RWPE1 (cell line): Measurements from ENCODE around the gene CYGB.

Source experiments
- CTCF ChIA-PET: fragments of 350-600 bp; sonication (Branson Sonifier 250); formaldehyde crosslinking; extraction: SDS; loops from one replicate; lab custom pipeline; 2021; lab: Yijun Ruan, JAX
- POLR2A ChIA-PET: fragments of 400-600 bp; formaldehyde crosslinking; extraction: SDS; loops from one replicate; lab custom pipeline; 2020; ENCODE audit warnings: antibody characterized with exemption; ENCODE audit not compliant: low non-redundant PET; lab: Yijun Ruan, JAX
- DNase-seq: peaks from one replicate; pipeline ENCODE4 v3.0.0; 2012; ENCODE audit warnings: low spot score
- H3K27ac ChIP-seq: fragments of 450-650 bp; 2 replicates; pipeline ENCODE4 v1.5.1; 2017
- CTCF ChIP-seq: fragments of 450-650 bp; conservative IDR thresholded peaks from 2 replicates; pipeline ENCODE4 v1.5.1; 2017; ENCODE audit warnings: low read depth, mild to moderate bottlenecking

The CYGB gene

GRCh38 chr17:76539631-76540271, 2.2 kb upstream of the CYGB start, which contains the start of gene PRCD:
PRCD (plus strand) TSS chr17:76540044; CDS start chr17:76540142, 98 bp downstream.
- POLR2A ChIA-PET, result interaction anchor here (1.1 kb wide), 1 partner anchor 10 kb away, joined by 3 read pairs; no protein-coding TSS in a partner anchor
- no peak for DNase-seq
- H3K27ac ChIP-seq, result peak within 1 kb of the TSS; percentile 99
- TF ChIP-seq CTCF, result no peak
- CTCF ChIA-PET, result interaction anchor here (1.0 to 2.6 kb wide), 3 partner anchors 9 to 84 kb away, joined by 3 to 19 read pairs (median 6); no protein-coding TSS in a partner anchor

GRCh38 chr17:76538941-76539570, 1.5 kb upstream of the CYGB start:
- TF ChIP-seq CTCF, result no peak

GRCh38 chr17:76538281-76538931, 897 bp upstream of the CYGB start:
- no peak for TF ChIP-seq CTCF
- CTCF ChIA-PET, result interaction anchor here (0.5 to 0.6 kb wide), 4 partner anchors 28 to 166 kb away, joined by 3 to 4 read pairs (median 3); no protein-coding TSS in a partner anchor
- POLR2A ChIA-PET, result no interaction called here
- DNase-seq, result no peak
- H3K27ac ChIP-seq, result peak overlapping the region; percentile 99; the same call in 1 of the 2 replicates

More at GRCh38 chr17:76538941-76539570, 1.5 kb upstream of the CYGB start:
- ChIA-PET CTCF (interaction anchor here (0.6 to 2.6 kb wide), 3 partner anchors 16 to 154 kb away, joined by 3 to 19 read pairs (median 4); no protein-coding TSS in a partner anchor), POLR2A (no interaction called here)
- no peak for DNase-seq
- peak overlapping the region; percentile 99 for H3K27ac ChIP-seq

GRCh38 chr17:76537288-76537577, 276 bp downstream of the CYGB start:
- POLR2A ChIA-PET, result no interaction called here
- no peak for DNase-seq
- no peak for TF ChIP-seq CTCF
- peak overlapping the region; percentile 99 for H3K27ac ChIP-seq
- CTCF ChIA-PET, result interaction anchor here (0.8 to 1.0 kb wide), 2 partner anchors 10 to 20 kb away, joined by 5 read pairs; no protein-coding TSS in a partner anchor

- no peak for DNase-seq
- TF ChIP-seq CTCF, result no peak
- POLR2A ChIA-PET, result interaction anchor here (0.7 kb wide), 1 partner anchor 66 kb away, joined by 4 read pairs; no protein-coding TSS in a partner anchor
- CTCF ChIA-PET, result interaction anchor here (0.8 to 1.6 kb wide), 3 partner anchors 10 to 20 kb away, joined by 5 to 7 read pairs (median 5); no protein-coding TSS in a partner anchor
- peak overlapping the region; percentile 99 for H3K27ac ChIP-seq
Measured at GRCh38 chr17:76536511-76537287, 810 bp downstream of the CYGB start.
